ENCODE results near the gene PCDHB11.
"Not testable (repeated sequence)": the region's sequence is repeated elsewhere in the genome, so short reads cannot be mapped to it uniquely, and the experiment has no call there.

- TF ChIP-seq CTCF (IDR thresholded peaks at IDR 0.05; ENCODE audit: low read length): peak; percentile 26; the same call in 1 of the 2 replicates
- TF ChIP-seq EZH2 (IDR thresholded peaks at IDR 0.05; ENCODE audit: borderline replicate concordance, low read length): not testable (repeated sequence)
These were observed 14.4 kb downstream of the PCDHB11 start, which contains the start of gene PCDHB13 for GRCh38 chr5:141213656-141214339.
